Activated CD8-positive, alpha-beta memory T cell treated with anti-CD3 and anti-CD28 coated beads for 1 hour (primary cell): ENCODE measurements around the gene TRABD.
A peak's percentile ranks its signal among the peaks of the same experiment; 100 is the strongest.
"Not testable (repeated sequence)": the region's sequence is repeated elsewhere in the genome, so short reads cannot be mapped to it uniquely, and the experiment has no call there.

Experiments used
- DNase-seq, 2 donors: peaks; one replicate each; pipeline ENCODE4 v3.0.0-alpha.2; 2020; ENCODE audit warnings: low read depth in 1 of 2; ENCODE audit errors: extremely low read depth in 1 of 2

Gene TRABD, protein sequence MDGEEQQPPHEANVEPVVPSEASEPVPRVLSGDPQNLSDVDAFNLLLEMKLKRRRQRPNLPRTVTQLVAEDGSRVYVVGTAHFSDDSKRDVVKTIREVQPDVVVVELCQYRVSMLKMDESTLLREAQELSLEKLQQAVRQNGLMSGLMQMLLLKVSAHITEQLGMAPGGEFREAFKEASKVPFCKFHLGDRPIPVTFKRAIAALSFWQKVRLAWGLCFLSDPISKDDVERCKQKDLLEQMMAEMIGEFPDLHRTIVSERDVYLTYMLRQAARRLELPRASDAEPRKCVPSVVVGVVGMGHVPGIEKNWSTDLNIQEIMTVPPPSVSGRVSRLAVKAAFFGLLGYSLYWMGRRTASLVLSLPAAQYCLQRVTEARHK

DNA sequence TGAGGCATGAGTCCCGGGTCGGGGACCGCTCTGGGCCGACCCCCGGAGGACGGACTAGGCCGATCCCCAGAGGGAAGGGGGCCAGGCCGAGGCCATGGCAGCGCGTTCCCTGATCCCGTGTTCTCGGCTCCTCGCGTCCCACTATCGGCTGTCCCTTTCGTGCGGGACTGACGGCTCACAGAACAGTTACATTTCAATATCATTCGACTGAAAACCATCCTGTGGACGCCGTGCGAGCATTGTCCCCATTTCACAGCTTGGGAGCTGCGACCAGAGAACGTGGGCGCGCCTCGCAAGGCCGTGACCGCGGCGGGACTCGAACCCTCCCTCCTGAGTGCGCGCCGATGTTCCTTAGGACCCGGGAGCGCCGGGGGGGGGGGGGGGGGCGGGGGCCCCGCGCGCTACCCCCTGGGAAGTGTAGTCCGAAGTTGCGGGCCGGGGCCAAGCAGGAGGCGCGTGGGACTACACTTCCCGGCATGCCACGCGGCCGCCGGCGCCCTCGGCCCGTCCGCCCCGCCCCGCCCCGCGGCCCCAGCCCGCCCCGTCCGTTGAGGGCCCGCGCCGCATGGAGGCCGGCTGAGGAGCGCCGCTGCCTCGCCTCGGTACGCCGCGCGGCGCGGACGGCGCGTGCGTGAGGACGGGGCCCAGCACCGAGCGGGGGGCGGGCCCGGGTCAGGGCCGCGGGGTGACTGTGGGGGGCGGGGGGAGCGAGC lies at the start of gene TRABD:
TSS of gene TRABD (plus strand) at position 539 of the 713 bp plus-strand sequence. CDS start 7,148 bp downstream, outside the sequence.
- DNase-seq: peak; percentile 62 to 85

DNA sequence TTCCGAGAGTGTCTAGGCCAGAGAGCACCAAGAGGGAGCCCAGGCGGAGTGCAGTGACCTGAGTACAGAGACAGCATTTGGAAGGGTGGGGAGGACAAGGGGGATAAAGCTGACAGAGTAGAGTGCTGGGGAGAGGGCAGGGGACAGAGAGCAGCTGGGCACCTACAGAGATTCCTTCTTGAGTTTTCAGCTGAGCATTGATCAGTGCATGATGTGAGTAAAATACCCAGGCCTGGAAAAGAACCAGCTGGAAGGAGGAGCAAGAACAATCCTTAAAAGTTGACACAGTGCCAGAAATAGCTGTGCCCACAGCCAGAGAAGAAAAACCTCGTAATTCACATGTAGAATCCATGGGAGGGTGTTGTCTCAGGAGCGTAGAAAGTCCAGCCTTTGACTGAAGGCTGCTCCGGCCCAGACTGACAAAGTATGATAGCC lies 49.1 kb upstream of the TRABD start:
- DNase-seq: no peak

- not testable (repeated sequence) for DNase-seq
Observed at GRCh38 chr22:50137277-50137676, 48.4 kb upstream of the TRABD start.

- DNase-seq: no peak
Observed at GRCh38 chr22:50138041-50138440, 47.7 kb upstream of the TRABD start.

DNA sequence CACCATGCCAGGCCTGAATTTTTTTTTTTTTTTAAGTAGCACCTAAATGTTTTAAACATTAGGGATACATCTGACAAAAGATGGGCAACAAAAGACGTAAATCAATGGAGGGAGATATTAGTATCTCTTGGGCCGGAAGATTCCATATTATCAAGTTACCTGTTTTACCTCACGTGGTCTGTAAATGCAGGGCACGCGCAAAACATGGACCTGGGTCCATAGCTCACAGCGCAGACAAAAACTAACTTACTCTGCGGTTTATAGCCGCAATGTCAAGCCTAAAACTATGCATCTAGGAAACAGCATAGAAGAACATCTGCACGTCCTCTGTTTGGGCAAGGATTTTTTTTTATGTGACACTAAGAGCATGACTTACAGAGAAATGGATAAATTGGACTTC lies 46.7 kb upstream of the TRABD start:
- no peak for DNase-seq

DNA sequence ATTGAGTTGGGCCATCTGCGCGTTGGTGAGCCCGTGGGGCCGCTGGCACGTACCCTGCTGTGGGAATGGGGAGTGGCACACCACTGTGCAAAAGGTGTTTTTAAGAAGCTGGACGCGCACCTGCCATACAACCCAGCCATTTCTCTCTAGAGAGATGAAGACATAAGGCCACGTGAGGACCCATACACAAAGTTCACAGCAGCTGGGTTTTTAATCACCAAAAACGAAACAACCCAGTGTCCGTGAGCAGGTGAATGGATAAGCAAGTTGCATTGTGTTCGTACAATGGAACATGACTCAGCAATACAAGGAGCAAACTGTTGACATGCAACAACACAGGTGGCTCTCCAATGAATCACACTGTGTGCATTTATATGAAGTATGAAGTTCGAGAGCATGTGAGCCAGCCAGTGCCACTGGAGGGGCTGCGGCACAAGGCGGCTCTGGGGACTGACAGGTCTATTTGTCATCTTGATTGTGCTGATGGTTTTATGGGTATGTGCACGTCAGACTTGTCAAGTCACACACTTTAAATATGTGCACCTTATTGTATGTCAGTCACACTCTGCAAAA lies 45.8 kb upstream of the TRABD start:
- no peak for DNase-seq

- no peak for DNase-seq
Observed at GRCh38 chr22:50140615-50141014, 45.1 kb upstream of the TRABD start.

GRCh38 chr22:50141462-50141861 lies 44.3 kb upstream of the TRABD start:
- DNase-seq: no peak

- DNase-seq: no peak
Observed at GRCh38 chr22:50141891-50142363, 43.8 kb upstream of the TRABD start.

- no peak for DNase-seq
Observed at GRCh38 chr22:50143096-50143495, 42.6 kb upstream of the TRABD start.

GRCh38 chr22:50144005-50144614 lies 41.6 kb upstream of the TRABD start:
- no peak for DNase-seq

DNA sequence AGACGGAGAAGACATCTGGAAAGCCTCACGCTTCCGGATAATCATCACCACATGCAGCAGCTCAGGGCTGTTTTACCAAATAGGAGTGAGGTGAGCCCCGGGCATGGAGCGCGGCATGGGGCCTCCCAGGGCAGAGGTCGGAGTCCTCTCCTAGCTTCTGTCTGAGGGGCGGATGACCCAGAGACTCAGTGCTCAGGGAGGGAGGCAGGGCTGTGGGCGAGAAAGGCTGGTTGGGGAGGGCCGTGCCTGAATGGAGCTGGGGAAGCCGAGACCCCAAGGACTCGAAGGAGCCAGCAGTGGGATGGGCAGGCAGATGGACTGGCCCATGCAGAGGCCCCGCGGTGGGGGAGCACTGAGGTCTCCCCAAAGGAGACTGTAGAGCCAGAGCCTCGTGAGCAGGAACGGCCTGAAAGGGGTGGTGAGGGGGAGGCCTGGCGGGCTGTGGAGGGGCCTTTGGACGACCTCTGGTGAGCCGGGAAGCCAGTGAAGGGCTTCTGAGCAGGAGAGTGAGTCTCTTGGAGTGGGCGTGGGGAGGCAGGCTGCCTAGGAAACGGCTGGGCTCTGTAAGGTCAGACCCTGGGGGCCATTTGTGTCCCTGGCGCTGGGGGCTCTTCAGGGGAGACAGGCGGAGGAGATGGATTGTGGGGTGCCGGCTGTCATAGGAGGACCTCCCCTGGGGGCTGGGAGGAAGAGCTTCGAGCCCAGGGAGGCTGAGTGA lies 39.8 kb upstream of the TRABD start:
- no peak for DNase-seq

GRCh38 chr22:50146439-50147238 lies 39.1 kb upstream of the TRABD start:
- DNase-seq: no peak

GRCh38 chr22:50147258-50148165 lies 38.2 kb upstream of the TRABD start:
- not testable (repeated sequence) for DNase-seq

DNA sequence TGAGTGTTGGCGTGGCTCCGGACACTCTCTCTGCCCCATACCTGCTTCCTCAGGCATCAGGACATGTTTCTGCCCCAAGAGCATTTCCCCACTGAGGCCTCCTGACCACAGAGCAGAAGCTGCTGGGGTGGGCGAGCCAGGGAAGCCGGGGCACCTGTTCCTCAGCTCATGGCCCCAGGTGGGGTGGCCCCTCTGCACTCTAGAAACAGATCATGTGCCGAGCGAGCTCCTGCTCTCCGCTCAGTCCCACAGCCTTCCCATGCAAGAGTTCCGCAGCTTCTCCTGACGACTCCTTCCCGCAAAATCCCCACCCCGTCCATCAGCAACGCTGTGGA lies 37.6 kb upstream of the TRABD start:
- no peak for DNase-seq

GRCh38 chr22:50148991-50149721 lies 36.6 kb upstream of the TRABD start:
- DNase-seq: peak; percentile 48 to 57

DNA sequence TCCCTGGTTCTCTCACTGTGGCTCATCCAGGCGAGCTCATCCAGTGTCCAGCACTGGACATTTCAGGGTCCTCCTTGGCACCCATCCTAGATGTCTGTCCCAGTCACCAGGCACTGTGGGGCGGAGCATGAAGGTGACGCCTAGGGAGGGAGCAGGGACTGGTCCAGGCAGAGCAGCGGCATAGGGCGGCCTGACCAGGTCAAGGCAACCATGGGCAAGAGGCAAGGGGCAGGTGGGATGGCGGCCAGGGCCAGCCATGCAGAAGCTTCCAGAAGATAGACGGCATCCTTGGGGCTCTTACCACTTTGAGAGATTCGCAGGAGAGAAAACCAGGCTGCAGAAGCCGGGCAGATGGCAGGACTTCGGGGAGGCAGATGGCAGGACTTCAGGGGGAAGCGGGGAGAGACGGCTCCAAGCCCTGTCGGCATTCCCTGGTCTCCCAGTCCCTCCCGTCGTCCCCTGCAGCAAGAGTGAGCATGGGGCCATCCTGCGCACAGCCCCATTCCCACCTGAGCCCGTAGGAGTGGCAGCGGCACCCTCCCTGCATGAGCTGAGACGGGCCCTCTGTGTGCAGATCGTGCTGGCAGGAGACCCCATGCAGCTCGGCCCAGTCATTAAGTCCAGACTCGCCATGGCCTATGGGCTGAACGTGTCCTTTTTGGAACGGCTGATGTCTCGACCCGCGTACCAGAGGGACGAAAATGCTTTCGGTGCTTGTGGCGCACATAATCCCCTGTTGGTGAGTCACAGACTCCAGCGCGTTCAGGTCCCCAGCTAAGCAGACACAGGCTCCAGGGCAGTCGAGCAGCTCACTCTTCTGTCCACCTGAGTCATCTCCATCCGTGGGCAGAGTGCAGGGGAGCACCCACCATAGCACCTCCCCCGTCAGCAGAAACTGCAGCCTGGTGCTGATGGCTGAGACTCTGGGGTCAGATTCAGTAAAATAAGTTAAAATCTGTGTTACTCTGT lies 35.3 kb upstream of the TRABD start:
- no peak for DNase-seq
